ENCODE results near the gene SLC38A5.
A peak's percentile ranks its signal among the peaks of the same experiment; 100 is the strongest.
"Not testable (repeated sequence)": the region's sequence is repeated elsewhere in the genome, so short reads cannot be mapped to it uniquely, and the experiment has no call there.

Gene SLC38A5

DNA sequence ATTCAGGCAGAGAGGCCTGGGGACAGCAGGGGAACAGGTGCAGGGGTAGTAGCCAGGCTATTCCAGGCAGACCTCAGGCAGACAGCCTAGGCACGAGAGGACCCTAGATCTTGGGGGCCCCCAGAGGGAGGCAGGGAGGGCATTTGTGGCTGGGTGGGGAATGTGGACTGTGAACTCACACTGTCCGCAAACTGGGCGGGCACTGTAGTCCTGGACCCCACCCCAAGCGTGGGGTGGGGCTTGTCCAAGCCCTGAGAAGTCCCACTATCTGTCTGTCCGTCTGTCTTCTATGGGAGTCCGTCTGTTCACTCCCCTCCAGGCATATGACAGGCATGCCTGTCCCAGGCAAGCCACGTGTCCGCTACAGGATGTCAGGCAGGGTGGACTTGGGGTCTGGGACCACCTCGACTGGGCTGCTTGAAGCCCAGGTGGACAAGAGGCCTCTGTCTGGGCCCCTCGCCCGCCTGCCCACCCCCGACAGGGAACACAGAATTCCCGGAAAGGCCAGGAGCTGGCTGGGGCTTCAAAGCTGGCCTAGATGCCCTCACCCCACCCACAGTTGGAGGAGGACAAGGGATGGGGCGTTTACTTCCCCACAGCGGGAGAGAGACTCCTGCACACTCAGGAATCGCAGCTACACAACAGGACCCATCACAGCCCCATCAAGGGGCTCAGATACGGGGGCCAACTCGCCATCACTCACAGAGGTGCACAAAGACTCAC, at the start of gene SLC38A5:
Gene SLC38A5 (minus strand): TSS at position 151 of the 723 bp plus-strand sequence. CDS start 2,336 bp downstream, outside the sequence.
- DNase-seq, result peak; percentile 71

DNA sequence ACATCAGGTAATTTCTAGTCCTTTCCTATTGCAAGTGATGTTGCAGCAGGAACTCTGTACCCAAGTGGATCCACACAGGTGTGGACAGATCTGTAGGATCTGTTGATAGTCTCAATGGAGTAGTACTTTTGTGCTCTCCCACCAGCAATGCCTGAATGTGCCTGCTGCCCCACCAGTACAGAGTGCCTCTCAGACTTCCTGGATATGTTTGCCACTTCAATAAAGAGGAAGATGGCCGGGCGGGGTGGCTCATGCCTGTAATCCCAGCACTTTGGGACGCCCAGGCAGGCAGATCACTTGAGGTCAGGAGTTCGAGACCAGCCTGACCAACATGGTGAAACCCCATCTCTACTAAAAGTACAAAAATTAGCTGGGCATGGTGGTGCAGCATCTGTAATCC, 49.4 kb upstream of the SLC38A5 start:
- DNase-seq, result not testable (repeated sequence)

DNA sequence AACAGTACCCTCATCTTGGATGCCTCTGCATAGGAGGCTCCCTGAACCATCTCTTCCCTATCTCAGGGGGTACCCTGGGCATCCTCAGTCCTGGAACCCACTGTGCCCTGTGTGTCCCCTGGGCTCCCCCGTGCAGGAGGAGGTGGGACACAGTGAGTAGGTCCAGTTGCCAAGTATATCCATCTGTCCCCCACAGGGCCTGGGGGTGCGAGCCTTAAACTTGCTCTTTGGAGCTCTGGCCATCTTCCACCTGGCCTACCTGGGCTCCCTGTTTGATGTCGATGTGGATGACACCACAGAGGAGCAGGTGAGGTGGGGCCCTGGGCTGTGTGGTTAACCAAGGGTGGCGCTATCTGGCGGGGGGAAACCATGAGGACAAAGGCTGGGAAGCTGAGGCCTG, 46.9 kb upstream of the SLC38A5 start:
- DNase-seq, result no peak

DNA sequence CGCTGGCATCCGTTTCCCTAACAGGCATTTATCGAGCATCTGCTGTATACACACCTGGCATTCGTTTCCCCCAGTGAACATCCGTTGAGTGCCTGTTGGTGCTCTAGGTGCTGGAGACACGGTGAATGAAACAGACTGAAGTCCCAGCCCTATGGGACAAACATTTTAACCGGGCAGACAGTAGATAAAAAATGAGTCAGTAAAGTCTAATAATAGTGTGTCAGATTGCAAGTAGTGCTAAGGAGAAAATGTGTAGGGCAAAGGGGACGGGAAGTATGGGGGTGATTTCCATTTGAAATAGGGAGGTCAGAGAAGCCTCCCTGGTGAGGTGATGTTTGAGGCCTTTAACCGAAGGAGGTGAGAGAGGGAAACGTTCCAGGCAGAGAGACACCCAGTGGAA, 46.2 kb upstream of the SLC38A5 start:
- no peak for DNase-seq

DNA sequence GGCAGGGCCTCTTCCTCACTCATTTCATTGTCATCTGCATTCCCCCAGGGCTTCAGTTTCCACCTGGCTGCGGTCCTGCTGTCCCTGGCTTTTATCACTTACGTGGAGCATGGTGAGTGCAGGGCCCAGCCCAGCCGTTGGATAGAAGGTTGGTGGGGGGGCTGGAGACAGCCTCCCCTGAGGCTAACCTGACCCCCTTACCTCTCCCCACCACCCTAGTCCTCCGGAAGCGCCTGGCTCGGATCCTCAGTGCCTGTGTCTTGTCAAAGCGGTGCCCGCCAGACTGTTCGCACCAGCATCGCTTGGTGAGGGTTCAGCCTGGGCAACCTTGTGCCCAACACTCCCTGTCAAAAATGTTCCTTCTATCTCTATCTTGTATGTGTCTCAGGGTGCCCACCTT, 45.8 kb upstream of the SLC38A5 start:
- DNase-seq, result no peak

DNA sequence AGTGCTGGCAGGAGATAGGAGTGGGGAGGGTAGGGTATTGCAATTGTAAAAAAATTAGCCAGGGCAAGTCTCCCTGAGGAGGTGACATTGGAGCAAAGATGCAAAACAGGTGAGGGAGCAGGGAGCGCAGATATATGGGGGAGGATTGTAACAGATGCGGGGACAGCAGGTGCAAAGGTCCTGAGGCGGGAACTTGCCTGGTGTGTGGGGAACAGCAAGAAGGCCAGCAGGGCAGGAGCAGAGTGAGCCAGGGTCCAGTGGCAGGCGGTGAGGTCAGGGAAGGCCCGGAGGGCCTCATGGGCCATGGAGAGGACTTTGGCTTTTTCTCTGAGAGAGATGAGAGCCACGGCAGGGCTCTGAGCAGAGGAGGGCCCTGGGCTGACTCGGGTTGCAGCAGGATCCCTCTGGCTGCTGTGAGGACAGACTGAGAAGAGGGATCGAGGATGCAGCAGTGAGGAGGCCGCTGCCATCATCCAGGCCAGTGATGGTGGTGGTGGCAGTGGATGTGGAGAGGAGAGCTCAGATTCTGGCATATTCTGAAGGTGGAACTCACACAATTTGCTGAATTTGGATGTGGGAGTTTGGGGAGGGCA, 44.9 kb upstream of the SLC38A5 start:
- DNase-seq, result no peak

DNA sequence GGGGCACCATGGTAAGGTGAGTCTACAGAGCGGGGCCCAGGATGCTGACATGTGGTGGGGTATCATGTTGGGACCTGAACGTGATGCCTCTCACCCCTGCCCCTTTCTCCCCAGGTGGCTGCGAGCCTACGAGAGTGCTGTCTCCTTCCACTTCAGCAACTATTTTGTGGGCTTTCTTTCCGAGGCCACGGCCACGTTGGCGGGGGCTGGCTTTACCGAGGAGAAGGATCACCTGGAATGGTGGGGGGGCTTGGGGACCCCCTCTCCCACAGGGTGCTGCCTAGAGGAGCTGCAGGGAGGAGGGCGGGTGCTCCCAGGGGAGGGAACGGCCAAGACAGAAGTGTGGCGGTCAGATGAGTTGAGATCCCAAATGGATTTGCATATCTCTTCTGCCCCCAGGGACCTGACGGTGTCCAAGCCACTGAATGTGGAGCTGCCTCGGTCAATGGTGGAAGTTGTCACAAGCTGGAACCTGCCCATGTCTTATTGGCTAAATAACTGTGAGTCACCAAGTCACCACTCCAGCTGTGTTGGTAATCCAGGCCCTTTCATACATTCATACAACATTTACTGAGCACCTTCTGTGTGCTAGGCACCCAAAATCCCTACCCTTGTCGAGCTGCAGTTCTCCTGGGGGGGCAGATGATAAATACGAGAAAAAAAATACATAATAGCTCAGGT, 44.2 kb upstream of the SLC38A5 start:
- DNase-seq, result no peak

DNA sequence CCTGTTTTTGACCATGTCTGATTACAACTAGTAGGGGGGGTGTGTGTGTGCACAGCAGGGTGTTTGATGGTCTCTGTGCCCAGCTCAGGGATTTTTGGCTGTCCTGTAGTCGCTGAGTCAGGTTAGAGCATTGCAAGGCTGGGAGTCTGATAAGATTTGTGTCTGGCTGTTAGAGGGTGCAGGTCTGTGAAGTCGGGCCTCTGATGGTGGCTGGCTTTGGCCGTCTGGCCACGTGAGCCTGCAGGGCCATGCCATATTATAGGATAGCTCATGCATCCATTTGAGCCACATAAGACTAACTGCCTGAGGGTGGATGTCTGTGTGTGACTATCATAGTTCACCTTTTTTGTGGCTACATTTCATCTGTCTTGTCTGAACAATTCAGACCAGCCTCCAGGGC, 43.6 kb upstream of the SLC38A5 start:
- no peak for DNase-seq

DNA sequence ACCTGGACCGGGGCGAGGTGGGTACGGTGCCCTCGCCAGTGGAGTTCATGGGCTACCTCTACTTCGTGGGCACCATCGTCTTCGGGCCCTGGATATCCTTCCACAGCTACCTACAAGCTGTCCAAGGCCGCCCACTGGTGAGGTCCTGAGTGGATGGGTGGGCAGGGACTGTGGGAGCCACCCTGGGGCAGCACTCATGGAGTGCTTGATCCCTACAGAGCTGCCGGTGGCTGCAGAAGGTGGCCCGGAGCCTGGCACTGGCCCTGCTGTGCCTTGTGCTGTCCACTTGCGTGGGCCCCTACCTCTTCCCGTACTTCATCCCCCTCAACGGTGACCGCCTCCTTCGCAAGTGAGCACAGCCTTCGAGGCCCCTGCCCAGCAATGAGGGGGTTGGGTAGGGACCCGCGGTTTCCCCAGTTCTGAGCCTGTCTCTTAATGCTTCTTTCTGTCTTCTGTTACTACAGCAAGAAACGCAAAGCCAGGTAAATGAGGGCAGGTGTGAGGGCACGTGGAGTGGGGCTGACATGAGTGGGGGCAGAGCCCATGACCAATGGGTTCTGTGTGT, 42.4 kb upstream of the SLC38A5 start:
- no peak for DNase-seq

DNA sequence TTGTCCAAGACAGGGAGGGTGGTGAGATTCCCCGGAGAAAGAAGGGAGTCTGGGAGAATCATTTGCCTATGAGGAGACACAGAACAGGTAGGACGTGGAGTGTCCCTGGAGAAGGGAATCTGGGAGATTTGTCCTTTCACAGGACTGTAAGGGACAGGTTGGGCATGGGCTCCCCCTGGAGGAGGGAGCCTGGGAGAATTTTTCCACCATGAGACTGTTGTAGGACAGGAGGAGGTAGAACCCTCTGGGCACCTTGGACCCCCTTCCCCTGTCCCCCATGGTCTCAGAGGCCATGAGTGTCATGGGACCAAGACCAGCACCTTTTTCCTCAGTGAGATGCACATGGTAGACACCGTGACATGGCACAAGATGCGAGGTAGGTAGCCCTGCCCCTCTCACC, 41.5 kb upstream of the SLC38A5 start:
- peak; percentile 57 for DNase-seq

DNA sequence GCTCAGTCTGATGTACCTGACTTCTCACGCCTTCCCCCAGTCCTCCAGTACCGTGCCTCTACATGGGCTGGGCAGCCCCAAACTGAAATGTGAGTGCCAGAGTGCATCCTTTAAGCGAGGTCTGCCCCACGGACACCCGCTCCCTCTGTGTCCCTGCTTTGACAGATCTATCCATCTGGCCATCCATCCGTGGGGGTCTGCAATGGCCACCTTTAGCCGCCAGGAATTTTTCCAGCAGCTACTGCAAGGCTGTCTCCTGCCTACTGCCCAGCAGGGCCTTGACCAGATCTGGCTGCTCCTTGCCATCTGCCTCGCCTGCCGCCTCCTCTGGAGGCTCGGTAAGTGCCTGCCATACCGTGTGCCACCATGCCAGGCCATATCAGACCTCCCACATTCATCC, 39.6 kb upstream of the SLC38A5 start:
- DNase-seq, result no peak

DNA sequence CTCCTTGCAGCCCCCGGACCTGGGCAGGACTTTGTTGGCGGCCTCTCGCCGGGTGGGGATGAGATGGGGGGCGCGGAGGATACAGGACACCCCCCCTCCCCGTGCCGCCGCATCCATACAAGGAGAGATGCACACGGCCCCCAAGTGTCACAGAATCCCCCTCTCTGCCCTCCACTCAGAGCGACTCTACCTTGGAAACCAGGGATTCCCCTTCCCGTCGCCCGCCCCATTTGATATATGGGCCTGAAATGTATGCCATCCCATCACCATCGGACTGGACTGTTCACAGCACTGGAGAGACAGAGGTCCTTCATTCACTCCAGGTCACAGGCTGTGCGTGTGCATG, 39.2 kb upstream of the SLC38A5 start:
- peak; percentile 29 for DNase-seq

DNA sequence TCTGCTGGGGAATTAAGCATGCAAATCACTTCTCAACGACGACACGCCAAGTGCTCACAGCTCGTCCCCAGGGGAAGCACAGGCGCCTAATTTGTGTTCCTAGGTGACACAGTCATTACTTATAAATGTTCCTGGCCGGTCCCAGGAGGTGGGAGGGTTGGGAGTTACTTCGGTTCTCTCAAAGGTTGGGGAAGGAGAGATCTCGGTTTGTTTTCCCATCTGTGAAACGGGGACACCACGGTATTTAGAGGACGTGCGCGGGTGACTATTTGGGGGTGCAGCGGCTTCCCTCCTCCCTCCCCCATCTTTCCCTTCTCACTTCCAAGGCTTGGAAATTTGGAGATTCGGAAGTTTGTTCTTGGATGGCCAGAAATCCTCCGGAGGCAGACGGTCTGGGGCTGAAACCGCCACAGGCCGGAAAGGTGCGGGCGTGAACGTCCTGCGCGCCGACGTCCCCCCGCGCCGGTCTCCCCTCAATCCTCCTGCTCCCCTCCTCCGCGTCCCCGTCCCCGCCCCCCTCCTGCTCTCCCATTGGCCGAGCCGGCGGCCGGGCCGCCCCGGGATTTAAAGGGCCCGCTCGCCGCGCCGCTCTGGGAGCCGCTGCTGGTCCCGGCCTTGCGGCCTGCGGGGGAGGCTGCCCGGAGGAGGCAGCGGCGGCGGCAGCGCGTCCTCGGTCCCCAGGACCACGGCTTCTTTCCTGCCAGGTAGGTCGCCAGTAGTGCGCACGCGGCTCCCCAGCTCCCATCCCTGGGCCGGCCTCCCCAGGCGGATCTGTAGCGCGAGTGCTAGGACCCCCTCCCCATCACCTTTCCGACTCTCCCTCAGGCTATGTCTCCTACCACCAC, 38.6 kb upstream of the SLC38A5 start, which contains the start of gene PORCN:
Gene PORCN (plus strand): TSS at position 593 of the 845 bp plus-strand sequence. CDS start 829 bp downstream, outside the sequence.
- DNase-seq, result peak; percentile 88

DNA sequence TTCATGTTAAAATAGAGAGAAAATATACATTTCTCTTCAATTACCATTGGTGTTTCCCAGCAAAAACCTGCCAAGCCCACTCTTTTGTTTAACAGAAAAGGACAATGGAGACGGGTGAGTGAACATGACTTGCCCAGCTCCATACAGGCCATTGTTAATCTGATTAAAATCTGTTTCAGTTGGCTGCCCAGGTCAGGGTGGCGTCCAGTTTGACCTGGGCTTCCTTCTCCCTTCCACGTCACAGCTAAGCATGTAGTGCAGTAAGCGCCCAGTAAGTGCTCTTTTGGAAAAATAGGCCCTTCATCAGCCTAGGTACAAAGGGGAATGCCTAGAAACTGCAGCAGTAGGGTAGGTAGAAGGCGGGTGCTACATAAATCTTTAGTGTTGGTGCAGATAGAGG, 37.2 kb upstream of the SLC38A5 start:
- DNase-seq, result no peak

DNA sequence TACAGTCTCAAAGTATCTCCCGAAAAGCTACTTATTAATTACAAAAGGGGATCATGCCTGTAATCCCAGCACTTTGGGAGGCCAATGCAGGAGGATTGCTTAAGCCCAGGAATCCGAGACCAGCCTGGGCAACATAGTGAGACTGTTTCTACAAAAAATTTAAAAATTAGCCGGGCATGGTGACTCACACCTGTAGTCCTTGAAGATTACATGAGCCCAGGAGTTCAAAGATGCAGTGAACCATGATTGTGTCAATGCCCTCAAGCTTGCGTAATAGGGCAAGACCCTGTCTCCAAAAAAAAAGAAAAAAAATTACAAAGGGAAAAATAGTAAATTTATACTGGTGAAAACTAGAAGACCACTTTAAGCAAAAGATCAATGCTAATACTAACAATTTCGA, 35.4 kb upstream of the SLC38A5 start:
- DNase-seq, result no peak

DNA sequence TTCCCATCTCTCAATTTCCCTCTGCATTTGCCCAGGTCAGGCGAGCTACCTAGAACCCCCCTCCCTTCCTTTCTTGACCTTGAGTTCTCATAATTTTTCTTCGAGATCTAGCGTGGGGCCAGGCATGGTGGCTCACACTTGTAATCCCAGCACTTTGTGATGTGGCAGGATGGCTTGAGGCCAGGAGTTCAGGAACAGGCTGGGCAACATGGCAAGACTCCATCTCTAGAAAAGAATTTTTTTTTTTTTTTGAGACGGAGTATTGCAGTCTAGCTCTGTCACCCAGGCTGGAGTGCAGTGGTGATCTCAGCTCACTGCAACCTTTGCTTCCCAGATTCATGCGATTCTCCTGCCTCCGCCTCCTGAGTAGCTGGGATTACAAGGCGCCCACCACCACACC, 34.2 kb upstream of the SLC38A5 start:
- DNase-seq, result no peak

DNA sequence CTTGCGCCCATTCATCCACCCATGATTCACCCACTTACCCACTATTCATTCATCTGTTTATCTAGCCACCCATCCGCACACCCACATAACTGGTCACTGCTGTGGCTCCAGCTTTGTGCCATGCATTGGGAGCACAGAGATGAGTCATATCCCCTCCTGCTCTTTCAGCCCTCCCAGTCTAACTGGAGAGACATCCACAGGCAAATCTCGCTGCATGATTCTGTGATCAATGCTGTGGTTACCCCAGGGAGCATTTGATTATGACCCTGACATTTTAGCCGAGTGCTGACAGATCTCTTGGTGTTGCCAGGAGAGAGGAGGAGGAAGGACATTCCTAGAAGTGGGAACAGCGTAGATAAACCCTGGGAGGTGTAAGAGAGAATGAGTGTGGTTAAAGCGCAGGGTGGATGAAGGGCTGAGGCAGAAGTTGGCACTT, 28.3 kb upstream of the SLC38A5 start:
- DNase-seq, result no peak

DNA sequence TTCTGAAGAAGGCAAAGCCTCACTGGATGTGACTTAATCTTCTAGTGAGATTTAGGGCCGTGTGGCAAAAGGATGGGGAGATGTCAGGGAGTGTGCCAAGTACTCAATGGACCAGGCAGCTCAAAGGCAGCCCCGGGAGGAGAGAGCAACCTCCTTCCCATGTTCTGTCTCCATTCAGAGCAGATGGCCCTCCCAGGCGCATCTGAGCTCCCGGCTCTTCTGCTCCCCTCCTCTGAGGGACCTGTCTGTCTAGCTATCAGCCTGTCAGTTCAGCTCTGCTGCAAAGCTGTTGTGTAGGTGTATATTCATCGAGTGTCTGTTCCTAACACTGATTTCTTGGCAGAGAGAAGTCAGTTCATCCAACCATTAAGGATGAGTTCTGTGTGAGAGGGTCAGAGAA, 27.8 kb upstream of the SLC38A5 start:
- DNase-seq, result peak; percentile 27

DNA sequence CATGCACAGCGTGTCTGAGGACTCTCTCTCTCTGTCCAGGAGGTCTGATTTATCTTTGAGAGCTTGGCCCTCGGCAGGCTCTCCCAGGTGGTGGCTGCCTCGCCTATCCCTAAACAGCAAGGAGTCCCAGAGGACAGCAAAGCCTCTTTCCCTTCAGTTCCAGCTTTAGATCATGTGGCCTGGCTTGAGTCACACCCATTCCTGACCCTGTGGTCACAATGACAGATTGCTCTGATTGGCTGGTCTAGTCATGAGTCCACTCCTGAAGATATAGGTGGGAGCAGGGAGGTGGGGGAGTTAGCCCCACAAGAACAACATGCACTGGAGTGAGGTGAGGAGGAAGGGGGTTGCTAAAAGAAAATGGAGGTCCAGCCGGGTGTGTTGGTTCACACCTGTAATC, 26.6 kb upstream of the SLC38A5 start:
- DNase-seq, result no peak

DNA sequence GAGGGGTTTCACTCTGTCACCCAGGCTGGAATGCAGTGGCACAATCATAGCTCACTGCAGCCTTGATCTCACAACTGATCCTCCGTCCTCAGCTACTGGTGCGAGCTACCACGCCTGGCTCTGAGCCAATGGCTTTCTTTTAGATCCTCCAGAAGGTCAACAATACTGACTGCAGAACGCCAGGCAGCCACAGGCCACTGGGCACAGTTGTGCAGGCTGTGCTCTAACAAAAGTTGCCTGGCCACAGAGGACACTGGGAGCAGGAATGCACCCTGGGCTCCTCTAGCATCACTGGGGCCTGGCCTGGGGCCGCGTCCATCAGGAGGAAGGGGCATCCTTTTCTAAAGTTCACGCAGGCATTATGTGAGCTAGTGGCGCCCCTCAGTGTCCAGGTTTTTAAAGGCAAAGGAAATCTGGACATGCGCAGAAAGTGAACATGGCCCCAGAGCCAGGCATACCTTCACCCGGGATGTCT, 23.9 kb upstream of the SLC38A5 start:
- DNase-seq, result peak; percentile 66

DNA sequence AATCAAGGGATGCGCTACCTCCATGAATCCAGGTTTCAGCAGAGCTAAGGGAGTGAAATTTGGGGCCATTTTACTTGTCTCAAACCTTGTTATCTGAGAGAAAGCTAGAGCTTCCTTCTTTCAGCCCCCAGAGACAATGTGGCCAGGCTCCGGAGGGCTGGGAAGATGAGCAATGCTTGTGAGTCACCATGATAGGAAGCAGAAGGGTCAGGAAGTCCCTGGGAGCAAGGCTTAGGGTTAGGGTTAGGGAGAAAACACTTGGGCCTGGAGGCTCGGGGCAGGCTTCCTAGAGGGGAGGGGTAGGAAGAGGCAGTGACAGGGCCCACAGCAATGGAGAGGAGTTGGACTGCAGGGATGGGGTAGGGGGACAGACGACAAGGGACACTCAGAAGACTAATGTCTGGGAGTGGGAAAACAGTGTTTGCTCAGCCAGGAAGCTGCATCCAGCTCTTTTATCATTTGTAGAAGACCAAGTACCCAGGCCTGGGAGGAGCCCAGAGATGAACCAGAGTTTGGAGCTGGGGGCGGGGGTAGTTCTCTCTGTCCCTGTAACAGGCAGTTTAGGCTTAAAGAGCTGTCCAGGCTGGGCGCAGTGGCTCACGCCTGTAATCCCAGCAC, 22.3 kb upstream of the SLC38A5 start:
- no peak for DNase-seq

DNA sequence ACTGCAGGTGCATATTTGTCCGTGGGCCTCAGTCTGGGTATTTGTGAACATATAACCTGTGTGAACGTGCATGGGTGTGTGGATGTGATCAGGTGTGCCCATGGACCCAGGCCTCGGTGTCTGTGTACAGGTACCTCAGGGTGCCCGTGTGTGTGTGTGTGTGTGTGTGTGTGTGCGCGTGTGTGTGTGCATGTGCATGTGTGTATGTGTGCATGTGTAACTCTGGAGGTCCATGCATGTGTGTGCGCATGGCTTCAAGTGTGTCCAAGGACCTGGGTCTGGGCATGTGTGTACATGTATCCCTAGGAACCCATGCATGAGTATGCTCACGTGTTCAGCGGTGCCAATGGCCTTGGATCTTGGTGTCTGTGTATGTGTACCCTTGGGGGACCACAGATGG, 21.7 kb upstream of the SLC38A5 start:
- DNase-seq, result no peak

Data from NCI-H82 (cell line).